Esophagus squamous epithelium (tissue), 5 donors: ENCODE results near the gene EWSR1. TPM values are rescaled to one million over a fixed set of nuclear protein-coding genes. Genes with fewer than 3 reads are reported as not detected.
"Not testable (repeated sequence)": the region's sequence is repeated elsewhere in the genome, so short reads cannot be mapped to it uniquely, and the experiment has no call there.

Experiments
- DNase-seq: peaks from one replicate; lab custom pipeline; 2025; lab: John Stamatoyannopoulos, UW
- H3K27ac ChIP-seq, 4 donors: fragments of 200-600 bp; sonication (generic); one replicate each; pipeline ENCODE4 v1.5.1; 2016 to 2019; ENCODE audit warnings: mild to moderate bottlenecking in 1 of 4
- H3K27me3 ChIP-seq, 4 donors: fragments of 200-600 bp; sonication (generic); 1 replicate in 3 of 4; 2 replicates in 1 of 4; pipeline versions ENCODE4 v1.5.1 to v1.6.0; 2017 to 2021; ENCODE audit warnings: antibody characterized with exemption in 1 of 4
- H3K36me3 ChIP-seq, 3 donors: fragments of 200-600 bp; sonication (generic); one replicate each; pipeline ENCODE4 v1.5.1; 2016 to 2019
- H3K4me1 ChIP-seq, 3 donors: fragments of 200-600 bp; sonication (generic); one replicate each; pipeline ENCODE4 v1.5.1; 2017 to 2019
- H3K4me3 ChIP-seq, 4 donors: fragments of 200-600 bp; sonication (generic); 1 replicate in 3 of 4; 2 replicates in 1 of 4; pipeline ENCODE4 v1.5.1; 2016 to 2019; ENCODE audit warnings: mild to moderate bottlenecking in 2 of 4, moderate library complexity in 1 of 4
- H3K9me3 ChIP-seq, 3 donors: fragments of 200-600 bp; sonication (generic); one replicate each; pipeline ENCODE4 v1.5.1; 2016 to 2019
- CTCF ChIP-seq, 6 experiments: fragments of 450-650 bp in 4 of 6; fragments of 200-600 bp in 2 of 6; sonication (generic) in 2 of 6; IDR thresholded peaks; one replicate each; pipeline ENCODE4 v1.5.1; 2016 to 2019; ENCODE audit warnings: antibody characterized with exemption in 6 of 6, mild to moderate bottlenecking in 4 of 6, moderate library complexity in 4 of 6
- POLR2A ChIP-seq, 4 donors: fragments of 450-650 bp; IDR thresholded peaks; one replicate each; pipeline ENCODE4 v1.6.1; 2017; ENCODE audit warnings: antibody characterized with exemption in 4 of 4, mild to moderate bottlenecking in 4 of 4, moderate library complexity in 3 of 4
- WGBS, 2 donors: methylation state at CpG; one replicate each; pipeline ENCODE4 v1.1.5; 2018; 5-methylcytosine and 5-hydroxymethylcytosine counted together
- intact Hi-C: fragments of 100-400 bp; cut with DNase I; formaldehyde crosslinking; loops from one replicate; pipeline ENCODE4 v1.15.0; 2022
- total RNA-seq, 4 donors: library from RNA; depleted of rRNA; stranded (reverse); fragments of >200 nt; gene quantifications; one replicate each; pipeline ENCODE4 v1.1.0, GENCODE V29; 2016
- donor health status: DM: yes; HTN: yes; CAD: no.

The EWSR1 gene
- total RNA-seq, 4 donors from 2014 or later: 124 to 217 (median 174) TPM

GRCh38 chr22:29244785-29245625, 23.1 kb upstream of the EWSR1 start:
- intact Hi-C loops: no loop called here
- no peak for TF ChIP-seq CTCF (IDR thresholded peaks at IDR 0.05)
- TF ChIP-seq POLR2A (IDR thresholded peaks at IDR 0.05): no peak
- Histone ChIP-seq H3K36me3 (no peaks in the 10 kb centered on the region), H3K4me1 (peaks cover 0 to 6% (median 0%) of the 10 kb centered on the region in 3 donors), H3K9me3 (peaks cover 0 to 4% (median 0%) of the 10 kb centered on the region in 3 donors), H3K27me3 (no peaks in the 10 kb centered on the region), H3K27ac (no peak overlapping the region), H3K4me3 (no peak overlapping the region)
- DNase-seq: no peak
- 76 to 79% methylated on average over 5 of the region's 7 CpGs for WGBS, 2 donors

- TF ChIP-seq POLR2A (IDR thresholded peaks at IDR 0.05) (no peak), CTCF (IDR thresholded peaks at IDR 0.05) (peak; percentile 86 to 99 (median 92))
- Histone ChIP-seq H3K27me3 (no peaks in the 10 kb centered on the region), H3K4me3 (no peak overlapping the region), H3K9me3 (peaks cover 0 to 4% (median 0%) of the 10 kb centered on the region in 3 donors), H3K27ac (no peak overlapping the region), H3K36me3 (no peaks in the 10 kb centered on the region), H3K4me1 (peaks cover 0 to 6% (median 0%) of the 10 kb centered on the region in 3 donors)
- WGBS, 2 donors: 71 to 81% methylated on average over 5 to 6 of the region's 11 CpGs
- peak; percentile 10 for DNase-seq
- intact Hi-C loops: no loop called here
These were observed 22.3 kb upstream of the EWSR1 start for GRCh38 chr22:29245626-29246385.

GRCh38 chr22:29247891-29248290, 20.2 kb upstream of the EWSR1 start:
- H3K4me1 ChIP-seq: not testable (repeated sequence)
- WGBS, 2 donors: 94 to 95% methylated on average over 7 to 10 of the region's 10 CpGs

GRCh38 chr22:29251265-29251664, 16.8 kb upstream of the EWSR1 start:
- intact Hi-C loops: no loop called here
- 75 to 90% methylated on average over 4 to 5 of the region's 5 CpGs for whole genome bisulfite sequencing, 2 donors
- no peak for DNase-seq
- Histone ChIP-seq H3K27ac (no peak overlapping the region), H3K4me1 (no peaks in the 10 kb centered on the region), H3K9me3 (no peaks in the 10 kb centered on the region), H3K4me3 (no peak overlapping the region), H3K27me3 (no peaks in the 10 kb centered on the region), H3K36me3 (no peaks in the 10 kb centered on the region)
- TF ChIP-seq CTCF (IDR thresholded peaks at IDR 0.05) (no peak), POLR2A (IDR thresholded peaks at IDR 0.05) (no peak)

More at GRCh38 chr22:29247891-29248290, 20.2 kb upstream of the EWSR1 start:
- H3K36me3 ChIP-seq, H3K4me3 ChIP-seq, intact Hi-C loops, H3K27ac ChIP-seq, H3K9me3 ChIP-seq, H3K27me3 ChIP-seq, DNase-seq: not testable (repeated sequence)

- DNase-seq: no peak
- Histone ChIP-seq H3K27ac (no peak overlapping the region), H3K36me3 (no peaks in the 10 kb centered on the region), H3K9me3 (no peaks in the 10 kb centered on the region), H3K27me3 (no peaks in the 10 kb centered on the region), H3K4me3 (no peak overlapping the region), H3K4me1 (no peaks in the 10 kb centered on the region)
- intact Hi-C loops: no loop called here
- TF ChIP-seq CTCF (IDR thresholded peaks at IDR 0.05): no peak
- no peak for TF ChIP-seq POLR2A (IDR thresholded peaks at IDR 0.05)
- WGBS, 2 donors: 86 to 91% methylated on average over 7 to 10 of the region's 10 CpGs
These were observed 15.8 kb upstream of the EWSR1 start for GRCh38 chr22:29251981-29252911.
